HEK293 (cell line): ENCODE results near the gene KIZ.

ENCODE experiments used
- CTCF ChIA-PET: fragments of 350-600 bp; formaldehyde crosslinking; extraction: SDS; loops from one replicate; lab custom pipeline; 2021; ENCODE audit warnings: antibody characterized with exemption; lab: Yijun Ruan, JAX
- POLR2A ChIA-PET: fragments of 300-600 bp; formaldehyde crosslinking; extraction: SDS; loops from one replicate; lab custom pipeline; 2020; ENCODE audit warnings: antibody characterized with exemption, inconsistent platforms; lab: Yijun Ruan, JAX
- H3K27ac ChIP-seq: fragments of 200-500 bp; sonication (Bioruptor generic); 2 replicates; pipeline ENCODE4 v1.5.1; 2014; ENCODE audit warnings: low read depth, low read length, control low read depth, inconsistent platforms; ENCODE audit errors: extremely low read depth
- H3K36me3 ChIP-seq, 2 experiments: fragments of 200-500 bp in 1 of 2; sonication (Bioruptor generic) in 1 of 2; 1 replicate in 1 of 2; 2 replicates in 1 of 2; pipeline ENCODE4 v1.5.1; 2014 to 2017; ENCODE audit warnings: inconsistent platforms in 2 of 2, low read length in 2 of 2; ENCODE audit not compliant: control insufficient read depth in 2 of 2, insufficient read depth in 1 of 2
- H3K4me1 ChIP-seq: fragments of 200-500 bp; sonication (Bioruptor generic); 2 replicates; pipeline ENCODE4 v1.5.1; 2014; ENCODE audit warnings: mild to moderate bottlenecking, low read length, inconsistent platforms; ENCODE audit not compliant: control insufficient read depth, insufficient read depth
- H3K4me3 ChIP-seq: 2 replicates; pipeline ENCODE4 v1.5.1; 2011; ENCODE audit warnings: low read depth, mild to moderate bottlenecking, control low read depth, low read length, moderate library complexity
- H3K9me3 ChIP-seq: fragments of 200-500 bp; sonication (Bioruptor generic); 2 replicates; pipeline ENCODE4 v1.5.1; 2014; ENCODE audit warnings: low read depth, low read length, inconsistent platforms; ENCODE audit not compliant: control insufficient read depth, insufficient read depth
- KLF16 ChIP-seq: fragments of 450-650 bp; formaldehyde crosslinking; IDR thresholded peaks from 2 replicates; pipeline ENCODE4 v1.5.1; 2017; ENCODE audit warnings: missing biosample characterization, missing genetic modification characterization
- OSR2 ChIP-seq: fragments of 450-650 bp; formaldehyde crosslinking; IDR thresholded peaks from 2 replicates; pipeline ENCODE4 v1.5.1; 2016; ENCODE audit warnings: missing biosample characterization, missing genetic modification characterization
- OVOL3 ChIP-seq: fragments of 450-650 bp; formaldehyde crosslinking; IDR thresholded peaks from 2 replicates; pipeline ENCODE4 v1.5.1; 2016; ENCODE audit warnings: missing biosample characterization, missing genetic modification characterization
- RBAK ChIP-seq: fragments of 450-650 bp; formaldehyde crosslinking; IDR thresholded peaks from 2 replicates; pipeline ENCODE4 v1.5.1; 2016; ENCODE audit warnings: missing biosample characterization, missing genetic modification characterization
- REPIN1 ChIP-seq: fragments of 450-650 bp; formaldehyde crosslinking; IDR thresholded peaks from 2 replicates; pipeline ENCODE4 v1.5.1; 2017; ENCODE audit warnings: missing biosample characterization, missing genetic modification characterization, low read depth
- SETDB1 ChIP-seq: IDR thresholded peaks from one replicate; pipeline ENCODE4 v1.6.1; 2017; ENCODE audit warnings: mild to moderate bottlenecking, low read length, moderate library complexity, mixed read lengths; ENCODE audit not compliant: insufficient read length
- YY1 ChIP-seq: fragments of 450-650 bp; formaldehyde crosslinking; IDR thresholded peaks from 2 replicates; pipeline ENCODE4 v1.5.1; 2018; ENCODE audit warnings: missing biosample characterization, missing genetic modification characterization
- ZBTB1 ChIP-seq: fragments of 450-650 bp; formaldehyde crosslinking; IDR thresholded peaks from 2 replicates; pipeline ENCODE4 v1.5.1; 2016; ENCODE audit warnings: missing biosample characterization, missing genetic modification characterization
- ZBTB11 ChIP-seq: fragments of 450-650 bp; formaldehyde crosslinking; conservative IDR thresholded peaks from 2 replicates; pipeline ENCODE4 v1.5.1; 2016; ENCODE audit warnings: low read depth, missing biosample characterization, missing genetic modification characterization
- ZFP69B ChIP-seq: fragments of 450-650 bp; formaldehyde crosslinking; IDR thresholded peaks from 2 replicates; pipeline ENCODE4 v1.5.1; 2016; ENCODE audit warnings: missing biosample characterization, missing genetic modification characterization
- ZNF146 ChIP-seq: fragments of 450-650 bp; formaldehyde crosslinking; IDR thresholded peaks from 2 replicates; pipeline ENCODE4 v1.5.1; 2016; ENCODE audit warnings: missing biosample characterization, missing genetic modification characterization
- ZNF16 ChIP-seq: fragments of 450-650 bp; formaldehyde crosslinking; IDR thresholded peaks from 2 replicates; pipeline ENCODE4 v1.5.1; 2016; ENCODE audit warnings: low read depth, missing biosample characterization, missing genetic modification characterization
- ZNF324 ChIP-seq: fragments of 450-650 bp; formaldehyde crosslinking; IDR thresholded peaks from 2 replicates; pipeline ENCODE4 v1.5.1; 2016; ENCODE audit warnings: missing biosample characterization, missing genetic modification characterization
- ZNF350 ChIP-seq: fragments of 450-650 bp; formaldehyde crosslinking; IDR thresholded peaks from 2 replicates; pipeline ENCODE4 v1.5.0; 2017; ENCODE audit warnings: missing biosample characterization, mild to moderate bottlenecking, missing genetic modification characterization
- ZNF529 ChIP-seq: fragments of 450-650 bp; formaldehyde crosslinking; IDR thresholded peaks from 2 replicates; pipeline ENCODE4 v1.5.1; 2017; ENCODE audit warnings: missing genetic modification characterization, missing biosample characterization; ENCODE audit not compliant: insufficient replicate concordance
- ZNF610 ChIP-seq: fragments of 450-650 bp; formaldehyde crosslinking; IDR thresholded peaks from 2 replicates; pipeline ENCODE4 v1.5.1; 2016; ENCODE audit warnings: missing biosample characterization, missing genetic modification characterization, borderline replicate concordance
- ZNF624 ChIP-seq: fragments of 450-650 bp; formaldehyde crosslinking; IDR thresholded peaks from 2 replicates; pipeline ENCODE4 v1.5.1; 2017; ENCODE audit warnings: missing biosample characterization, missing genetic modification characterization
- TF ChIP-seq, protein P1 (sequence below): fragments of 450-650 bp; formaldehyde crosslinking; IDR thresholded peaks from 2 replicates; pipeline ENCODE4 v1.5.1; 2016; ENCODE audit warnings: missing biosample characterization, missing genetic modification characterization
- TF ChIP-seq, protein P2 (sequence below): fragments of 450-650 bp; formaldehyde crosslinking; IDR thresholded peaks from 2 replicates; pipeline ENCODE4 v1.5.1; 2017; ENCODE audit warnings: missing biosample characterization, missing genetic modification characterization

KIZ gene

GRCh38 chr20:21154692-21155091 lies 28.8 kb downstream of the KIZ start:
- Histone ChIP-seq H3K4me3 (no peak overlapping the region), H3K27ac (no peak overlapping the region), H3K4me1 (no peaks in the 10 kb centered on the region), H3K9me3 (no peaks in the 10 kb centered on the region), H3K36me3 (peaks cover 0 to 3% of the 10 kb centered on the region in 2 experiments; a peak in 1 of 3 replicates)
- CTCF ChIA-PET, result no interaction called here
- no peak for TF ChIP-seq OVOL3 (tag by site-specific recombination)
- POLR2A ChIA-PET, result no interaction called here

DNA sequence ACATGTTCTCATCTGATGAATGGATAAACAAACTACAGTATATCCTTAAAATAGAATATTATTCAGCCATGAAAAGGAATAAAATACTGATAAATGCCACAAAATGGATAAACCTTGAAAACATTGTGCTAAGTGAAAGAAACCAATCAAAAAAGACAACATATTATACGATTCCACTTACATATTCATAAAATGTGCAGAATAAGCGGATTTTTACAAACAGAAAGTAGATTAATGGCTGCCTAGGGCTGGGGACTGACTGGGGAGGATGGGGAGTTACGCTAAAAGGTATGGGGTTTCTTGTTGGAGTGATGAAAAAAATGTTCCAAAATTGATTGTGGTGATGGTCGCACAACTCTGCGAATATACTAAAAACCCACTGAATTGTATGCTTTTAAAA lies 29.4 kb downstream of the KIZ start:
- CTCF ChIA-PET, result no interaction called here

DNA sequence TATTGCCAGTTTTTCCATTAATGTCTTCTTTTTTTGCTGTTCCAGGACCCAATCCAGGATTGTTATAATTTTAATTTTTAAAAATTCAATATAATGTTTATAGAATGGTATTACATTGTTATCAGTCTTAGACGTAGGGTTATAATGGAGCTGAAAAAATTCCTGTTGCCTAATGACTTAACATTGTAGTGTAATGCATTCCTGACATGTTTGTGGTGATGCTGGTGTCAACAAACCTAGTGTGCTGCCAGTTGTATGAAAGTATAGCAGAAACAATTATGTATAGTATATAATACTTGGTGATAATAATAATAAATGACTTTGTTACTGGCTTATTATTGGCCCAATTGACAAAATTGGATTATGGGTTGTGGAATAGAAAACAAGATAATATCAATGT lies 30.4 kb downstream of the KIZ start:
- no peaks in the 10 kb centered on the region for H3K4me1 ChIP-seq
- peaks cover 0 to 3% of the 10 kb centered on the region in 2 experiments; a peak in 1 of 3 replicates for H3K36me3 ChIP-seq
- TF ChIP-seq ZBTB11 (tag by site-specific recombination) (no peak), ZNF350 (tag by site-specific recombination) (no peak), ZNF16 (tag by site-specific recombination) (no peak), YY1 (tag by site-specific recombination) (no peak), REPIN1 (no peak), KLF16 (tag by site-specific recombination) (no peak), RBAK (no peak), ZNF529 (tag by site-specific recombination) (no peak)
- TF ChIP-seq, protein P1, sequence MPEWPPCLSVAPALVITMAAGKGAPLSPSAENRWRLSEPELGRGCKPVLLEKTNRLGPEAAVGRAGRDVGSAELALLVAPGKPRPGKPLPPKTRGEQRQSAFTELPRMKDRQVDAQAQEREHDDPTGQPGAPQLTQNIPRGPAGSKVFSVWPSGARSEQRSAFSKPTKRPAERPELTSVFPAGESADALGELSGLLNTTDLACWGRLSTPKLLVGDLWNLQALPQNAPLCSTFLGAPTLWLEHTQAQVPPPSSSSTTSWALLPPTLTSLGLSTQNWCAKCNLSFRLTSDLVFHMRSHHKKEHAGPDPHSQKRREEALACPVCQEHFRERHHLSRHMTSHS (tag by site-specific recombination), result no peak
- POLR2A ChIA-PET, result interaction anchor here (0.6 kb wide), 1 partner anchor 297 kb away, joined by 3 read pairs; no protein-coding TSS in a partner anchor
- H3K9me3 ChIP-seq, result no peaks in the 10 kb centered on the region
- no peak overlapping the region for H3K27ac ChIP-seq
- H3K4me3 ChIP-seq, result no peak overlapping the region
- CTCF ChIA-PET, result interaction anchor here (0.7 kb wide), 1 partner anchor 545 kb away, joined by 3 read pairs; no protein-coding TSS in a partner anchor

More for the DNA sequence above, 29.4 kb downstream of the KIZ start:
- Histone ChIP-seq H3K9me3 (no peaks in the 10 kb centered on the region), H3K36me3 (peaks cover 0 to 3% of the 10 kb centered on the region in 2 experiments; a peak in 1 of 3 replicates), H3K4me3 (no peak overlapping the region), H3K27ac (no peak overlapping the region), H3K4me1 (no peaks in the 10 kb centered on the region)
- POLR2A ChIA-PET, result no interaction called here
- peak; percentile 73; the same call in 1 of the 2 replicates for TF ChIP-seq ZNF146
- TF ChIP-seq ZNF610 (tag by site-specific recombination), result no peak
- TF ChIP-seq, all 188 proteins: peak for 1

DNA sequence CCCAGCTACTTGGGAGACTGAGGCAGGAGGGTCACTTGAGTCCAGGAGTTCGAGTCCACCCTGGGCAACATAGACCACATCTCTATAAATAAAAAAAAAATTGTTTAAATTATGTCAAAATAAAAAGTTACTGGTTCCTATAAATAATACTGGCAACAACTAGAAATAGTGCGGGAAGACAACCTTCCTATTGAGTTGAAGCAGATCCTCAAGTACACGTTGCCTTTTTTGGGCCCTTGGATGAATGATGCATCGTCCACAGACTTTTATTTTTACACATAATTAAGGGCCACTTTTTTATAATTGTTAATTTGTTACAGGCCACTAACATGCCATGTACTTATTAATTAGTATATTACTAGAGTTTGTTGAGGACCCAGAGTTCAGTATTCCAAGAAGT lies 31.1 kb downstream of the KIZ start:
- Histone ChIP-seq H3K36me3 (peaks cover 0 to 7% of the 10 kb centered on the region in 2 experiments; a peak in 1 of 3 replicates), H3K4me1 (no peaks in the 10 kb centered on the region), H3K9me3 (no peaks in the 10 kb centered on the region), H3K4me3 (no peak overlapping the region), H3K27ac (no peak overlapping the region)
- ChIA-PET CTCF (no interaction called here), POLR2A (no interaction called here)
- TF ChIP-seq ZNF624, result no peak
- TF ChIP-seq REPIN1, result no peak
- TF ChIP-seq ZFP69B (tag by site-specific recombination), result no peak
- TF ChIP-seq SETDB1, result no peak
- TF ChIP-seq OSR2, result no peak
- TF ChIP-seq ZBTB1 (tag by site-specific recombination), result no peak
- no peak for TF ChIP-seq ZNF324 (tag by site-specific recombination)
- TF ChIP-seq, protein P2, sequence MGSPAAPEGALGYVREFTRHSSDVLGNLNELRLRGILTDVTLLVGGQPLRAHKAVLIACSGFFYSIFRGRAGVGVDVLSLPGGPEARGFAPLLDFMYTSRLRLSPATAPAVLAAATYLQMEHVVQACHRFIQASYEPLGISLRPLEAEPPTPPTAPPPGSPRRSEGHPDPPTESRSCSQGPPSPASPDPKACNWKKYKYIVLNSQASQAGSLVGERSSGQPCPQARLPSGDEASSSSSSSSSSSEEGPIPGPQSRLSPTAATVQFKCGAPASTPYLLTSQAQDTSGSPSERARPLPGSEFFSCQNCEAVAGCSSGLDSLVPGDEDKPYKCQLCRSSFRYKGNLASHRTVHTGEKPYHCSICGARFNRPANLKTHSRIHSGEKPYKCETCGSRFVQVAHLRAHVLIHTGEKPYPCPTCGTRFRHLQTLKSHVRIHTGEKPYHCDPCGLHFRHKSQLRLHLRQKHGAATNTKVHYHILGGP, result no peak
